Osteocyte (in vitro differentiated cells): ENCODE results near the gene TRERF1. TPM values are rescaled to one million over a fixed set of nuclear protein-coding genes. Genes with fewer than 3 reads are reported as not detected.

Source experiments
- DNase-seq: peaks from one replicate; pipeline ENCODE4 v3.0.0; 2021; ENCODE audit warnings: mixed read lengths; ENCODE audit not compliant: unreplicated experiment; ENCODE audit errors: extremely low spot score
- H3K27ac Mint-ChIP-seq: one replicate; pipeline ENCODE4 v1.8.0; 2021; ENCODE audit warnings: mild to moderate bottlenecking, mixed read lengths; ENCODE audit not compliant: unreplicated experiment
- H3K27me3 Mint-ChIP-seq: one replicate; pipeline ENCODE4 v1.8.0; 2021; ENCODE audit warnings: mixed read lengths; ENCODE audit not compliant: unreplicated experiment
- H3K36me3 Mint-ChIP-seq: one replicate; pipeline ENCODE4 v1.8.0; 2021; ENCODE audit warnings: mixed read lengths; ENCODE audit not compliant: unreplicated experiment
- H3K4me1 Mint-ChIP-seq: one replicate; pipeline ENCODE4 v1.8.0; 2021; ENCODE audit warnings: mixed read lengths; ENCODE audit not compliant: unreplicated experiment
- H3K4me3 Mint-ChIP-seq: one replicate; pipeline ENCODE4 v1.8.0; 2021; ENCODE audit warnings: mild to moderate bottlenecking, moderate library complexity, mixed read lengths; ENCODE audit not compliant: unreplicated experiment
- H3K9me3 Mint-ChIP-seq: one replicate; pipeline ENCODE4 v1.8.0; 2021; ENCODE audit warnings: mixed read lengths; ENCODE audit not compliant: unreplicated experiment
- CTCF ChIP-seq: fragments of 200-600 bp; sonication (generic); IDR thresholded peaks from 2 replicates; pipeline ENCODE4 v1.5.0; 2021; ENCODE audit warnings: antibody characterized with exemption, mild to moderate bottlenecking, moderate library complexity
- total RNA-seq: library from RNA; stranded (reverse); gene quantifications from 2 replicates; pipeline ENCODE4 v1.2.1, GENCODE V29; 2021

Gene TRERF1
- total RNA-seq, 1 donor from 2014 or later: 6.4 TPM

DNA sequence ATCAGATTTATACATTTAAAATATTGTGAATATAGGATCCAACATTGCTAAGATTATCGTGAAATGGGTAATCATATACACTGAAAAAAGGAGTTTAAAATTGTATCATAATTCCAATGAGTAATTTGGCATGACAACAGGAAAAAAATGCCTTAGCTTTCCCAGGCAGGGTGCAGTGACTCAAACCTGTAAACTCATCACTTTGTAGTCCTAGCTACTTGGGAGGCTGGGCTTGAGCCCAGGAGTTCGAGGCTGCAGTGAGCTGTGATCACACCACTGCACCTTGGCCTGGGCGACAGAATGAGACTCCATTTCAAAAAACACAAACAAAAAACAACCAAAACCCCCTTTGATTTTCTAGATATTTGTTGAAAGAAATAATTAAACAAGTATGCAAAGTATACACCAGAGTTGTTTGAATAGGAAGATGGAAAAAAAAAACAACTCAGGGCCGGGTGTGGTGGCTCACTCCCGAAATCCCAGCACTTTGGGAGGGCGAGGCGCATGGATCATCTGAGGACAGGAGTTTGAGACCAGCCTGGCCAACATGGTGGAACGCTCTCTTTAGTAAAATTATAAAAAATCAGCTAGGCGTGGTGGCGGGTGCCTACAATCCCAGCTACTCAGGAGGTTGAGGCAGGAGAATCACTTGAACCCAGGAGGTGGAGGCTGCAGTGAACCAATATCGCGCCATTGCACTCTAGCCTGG, 98.7 kb downstream of the TRERF1 start:
- no peak for TF ChIP-seq CTCF
- no peak for DNase-seq
- Mint-ChIP-seq H3K27me3 (no peaks in the 10 kb centered on the region), H3K4me1 (peaks cover 31% of the 10 kb centered on the region), H3K36me3 (no peaks in the 10 kb centered on the region), H3K4me3 (no peak overlapping the region), H3K9me3 (no peaks in the 10 kb centered on the region), H3K27ac (no peak overlapping the region)

- Mint-ChIP-seq H3K36me3 (peaks cover 4% of the 10 kb centered on the region), H3K4me1 (peaks cover 22% of the 10 kb centered on the region), H3K27me3 (no peaks in the 10 kb centered on the region), H3K27ac (no peak overlapping the region), H3K4me3 (no peak overlapping the region), H3K9me3 (no peaks in the 10 kb centered on the region)
- TF ChIP-seq CTCF: no peak
- no peak for DNase-seq
Measured at GRCh38 chr6:42350911-42351310, 100.8 kb downstream of the TRERF1 start.

DNA sequence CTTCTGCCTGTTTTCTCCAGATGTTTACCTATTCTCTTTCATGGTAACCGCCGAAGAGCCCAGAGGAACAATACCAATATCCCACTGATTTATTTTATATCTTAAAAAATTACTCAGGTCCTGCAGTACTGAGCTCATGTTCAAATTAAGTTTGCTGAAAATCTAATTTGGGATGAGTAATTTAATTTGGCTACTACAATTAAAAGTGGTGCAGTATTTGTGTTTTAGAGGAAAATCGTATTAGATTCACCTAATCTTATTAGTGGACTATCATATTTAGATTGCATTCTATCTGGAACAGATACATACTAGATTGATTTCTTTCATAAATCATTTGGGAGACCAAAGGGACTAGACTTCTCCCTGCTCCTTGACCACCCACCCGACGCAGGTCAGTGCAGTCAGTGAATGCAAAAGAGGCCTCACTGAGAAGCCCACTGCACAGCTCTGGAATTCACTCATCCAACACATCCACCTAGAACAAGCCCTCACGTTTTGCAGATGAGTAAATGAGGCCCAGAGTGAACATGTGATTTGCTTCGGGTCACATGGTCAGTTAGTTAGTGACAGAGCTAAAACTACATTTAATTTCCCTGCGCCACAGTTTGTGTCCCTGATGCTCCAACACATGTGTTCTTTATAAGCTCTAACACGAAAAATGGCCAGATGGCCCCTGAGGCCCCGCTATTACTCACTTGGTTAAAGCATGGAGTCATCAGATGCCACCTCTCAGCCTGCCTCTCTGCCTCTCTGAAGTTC, 101.8 kb downstream of the TRERF1 start:
- Mint-ChIP-seq H3K36me3 (peaks cover 4% of the 10 kb centered on the region), H3K4me1 (peaks cover 15% of the 10 kb centered on the region), H3K27me3 (no peaks in the 10 kb centered on the region), H3K27ac (no peak overlapping the region), H3K9me3 (no peaks in the 10 kb centered on the region), H3K4me3 (no peak overlapping the region)
- no peak for DNase-seq
- no peak for TF ChIP-seq CTCF

DNA sequence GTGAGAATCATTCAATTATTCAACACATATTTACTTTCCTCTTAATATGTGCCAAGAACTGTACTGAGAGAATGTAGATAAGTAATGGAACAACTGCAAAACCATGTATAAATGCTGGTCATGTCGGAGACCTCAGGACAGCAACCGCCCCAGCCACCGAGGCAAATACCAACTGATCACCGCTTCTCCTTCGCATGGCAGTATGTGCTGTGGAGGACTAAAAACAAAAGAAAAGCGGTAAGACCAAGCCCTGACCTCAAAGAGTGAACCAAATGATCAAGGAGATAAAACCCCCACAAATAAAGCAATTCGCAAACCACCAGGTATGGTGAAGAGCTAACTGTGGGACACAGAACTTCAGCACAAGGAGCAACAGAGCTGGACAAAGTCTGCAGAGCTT, 104.3 kb downstream of the TRERF1 start:
- Mint-ChIP-seq H3K4me3 (no peak overlapping the region), H3K27ac (no peak overlapping the region), H3K4me1 (peaks cover 2% of the 10 kb centered on the region), H3K9me3 (no peaks in the 10 kb centered on the region), H3K36me3 (peaks cover 4% of the 10 kb centered on the region), H3K27me3 (no peaks in the 10 kb centered on the region)
- no peak for DNase-seq
- no peak for TF ChIP-seq CTCF

DNA sequence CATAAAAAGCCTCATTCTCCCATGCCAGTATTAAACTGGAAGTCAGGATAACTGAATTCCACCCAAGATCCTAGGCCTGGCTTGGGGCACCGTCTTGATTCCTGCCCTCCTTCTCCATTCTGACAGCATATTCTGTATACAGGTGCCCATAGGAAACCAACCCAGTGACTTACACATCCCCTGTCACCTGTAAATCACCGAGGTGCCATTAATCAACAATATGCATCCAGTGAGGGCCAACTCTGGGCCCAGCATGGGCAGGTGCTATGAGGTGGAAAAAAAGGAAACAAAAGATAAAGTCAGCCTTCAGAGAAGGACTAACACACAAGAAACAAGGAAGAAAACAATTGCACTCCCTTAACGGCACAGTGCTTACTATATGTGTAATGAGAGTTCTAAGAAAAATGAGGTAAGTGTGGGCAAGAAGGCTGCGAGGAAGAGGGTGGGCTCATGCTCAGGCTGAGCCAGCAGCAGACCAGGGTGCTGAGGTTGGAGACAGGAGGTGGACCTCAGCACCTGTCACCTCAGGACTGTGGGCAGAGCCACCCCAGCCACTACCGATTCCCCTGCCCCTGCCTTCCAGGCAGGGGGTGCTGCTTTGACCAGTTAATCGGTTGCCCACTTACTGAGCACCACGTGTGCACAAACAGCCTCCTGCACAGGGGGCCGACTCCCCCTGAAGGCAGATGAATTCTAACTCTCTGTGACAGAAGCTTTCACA, 105.9 kb downstream of the TRERF1 start:
- DNase-seq: no peak
- Mint-ChIP-seq H3K27me3 (no peaks in the 10 kb centered on the region), H3K36me3 (peaks cover 4% of the 10 kb centered on the region), H3K4me1 (peaks cover 2% of the 10 kb centered on the region), H3K4me3 (no peak overlapping the region), H3K27ac (no peak overlapping the region), H3K9me3 (no peaks in the 10 kb centered on the region)
- no peak for TF ChIP-seq CTCF
